HUES6 (cell line): Measurements from ENCODE around the gene ABCA4.
"Not testable (repeated sequence)": the region's sequence is repeated elsewhere in the genome, so short reads cannot be mapped to it uniquely, and the experiment has no call there.

Source experiments
- H3K27ac ChIP-seq: 2 replicates; pipeline ENCODE4 v1.7.0; 2013; ENCODE audit warnings: low read depth, mild to moderate bottlenecking, low read length, inconsistent platforms
- H3K27me3 ChIP-seq: 2 replicates; pipeline ENCODE4 v1.6.1; 2013; ENCODE audit warnings: low read length; ENCODE audit not compliant: control insufficient read depth, insufficient read depth
- H3K36me3 ChIP-seq: 2 replicates; pipeline ENCODE4 v1.6.1; 2013; ENCODE audit warnings: low read length; ENCODE audit not compliant: control insufficient read depth, insufficient read depth
- H3K4me1 ChIP-seq: 2 replicates; pipeline ENCODE4 v1.6.1; 2013; ENCODE audit warnings: low read length; ENCODE audit not compliant: control insufficient read depth, insufficient read depth
- H3K4me3 ChIP-seq: 2 replicates; pipeline ENCODE4 v1.5.1; 2013; ENCODE audit warnings: low read depth, low read length
- H3K9ac ChIP-seq: one replicate; pipeline ENCODE4 v1.6.1; 2013; ENCODE audit warnings: mild to moderate bottlenecking, low read length
- H3K9me3 ChIP-seq: 2 replicates; pipeline ENCODE4 v1.6.1; 2013; ENCODE audit warnings: low read depth, low read length; ENCODE audit not compliant: control insufficient read depth, insufficient read depth

ABCA4 gene

GRCh38 chr1:94120991-94121390, at the start of gene ABCA4:
TSS of gene ABCA4 (minus strand) at chr1:94121148. CDS start at chr1:94121045, 103 bp downstream.
- H3K9ac ChIP-seq: no peak within 1 kb of the TSS
- no peak within 1 kb of the TSS for H3K4me3 ChIP-seq
- no peaks in the 10 kb centered on the region for H3K9me3 ChIP-seq
- H3K4me1 ChIP-seq: peaks cover 44% of the 10 kb centered on the region
- no peaks in the 10 kb centered on the region for H3K36me3 ChIP-seq
- no peaks in the 10 kb centered on the region for H3K27me3 ChIP-seq
- no peak within 1 kb of the TSS for H3K27ac ChIP-seq

- Histone ChIP-seq H3K4me1 (no peaks in the 10 kb centered on the region), H3K9me3 (0 out of 2 replicates have a peak, but pooled peaks cover 6% of the 10 kb centered on the region), H3K27me3 (no peaks in the 10 kb centered on the region), H3K36me3 (peaks cover 5% of the 10 kb centered on the region), H3K27ac (no peak overlapping the region), H3K4me3 (no peak overlapping the region), H3K9ac (no peak overlapping the region)
Observed at GRCh38 chr1:94169126-94169525, 48.2 kb upstream of the ABCA4 start.

GRCh38 chr1:94165843-94166242, 44.9 kb upstream of the ABCA4 start:
- H3K4me3 ChIP-seq: no peak overlapping the region
- H3K27me3 ChIP-seq: no peaks in the 10 kb centered on the region
- H3K27ac ChIP-seq: no peak overlapping the region
- H3K4me1 ChIP-seq: peaks cover 3% of the 10 kb centered on the region; the same call in 1 of the 2 replicates
- no peak overlapping the region for H3K9ac ChIP-seq
- H3K36me3 ChIP-seq: no peaks in the 10 kb centered on the region
- 0 out of 2 replicates have a peak, but pooled peaks cover 6% of the 10 kb centered on the region for H3K9me3 ChIP-seq

- H3K27me3 ChIP-seq, H3K9ac ChIP-seq: not testable (repeated sequence)
Observed at GRCh38 chr1:94164885-94165284, 43.9 kb upstream of the ABCA4 start.

GRCh38 chr1:94164121-94164520, 43.2 kb upstream of the ABCA4 start:
- H3K27me3 ChIP-seq, H3K27ac ChIP-seq, H3K9me3 ChIP-seq, H3K36me3 ChIP-seq, H3K9ac ChIP-seq, H3K4me3 ChIP-seq, H3K4me1 ChIP-seq: not testable (repeated sequence)

More at GRCh38 chr1:94164885-94165284, 43.9 kb upstream of the ABCA4 start:
- H3K27ac ChIP-seq, H3K36me3 ChIP-seq, H3K4me3 ChIP-seq, H3K9me3 ChIP-seq, H3K4me1 ChIP-seq: not testable (repeated sequence)

DNA sequence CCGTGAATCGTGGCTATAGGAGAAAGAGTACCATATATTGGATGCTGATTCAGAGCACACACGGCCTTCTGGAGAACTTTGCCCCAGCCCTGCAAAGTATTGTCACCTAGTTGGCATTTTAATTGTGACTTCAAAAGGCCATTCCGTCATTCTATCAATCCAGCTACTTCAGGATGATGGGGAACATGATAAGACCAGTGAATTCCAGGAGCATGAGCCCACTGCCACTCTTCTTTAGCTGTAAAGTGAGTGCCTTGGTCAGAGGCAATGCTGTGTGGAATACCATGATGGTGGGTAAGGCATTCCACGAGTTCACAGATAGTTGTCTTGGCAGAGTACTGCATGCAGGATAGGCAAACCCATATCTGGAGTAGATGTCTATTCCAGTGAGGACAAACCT, 42.3 kb upstream of the ABCA4 start:
- H3K4me1 ChIP-seq, H3K4me3 ChIP-seq, H3K9me3 ChIP-seq, H3K9ac ChIP-seq, H3K27me3 ChIP-seq, H3K27ac ChIP-seq, H3K36me3 ChIP-seq: not testable (repeated sequence)

DNA sequence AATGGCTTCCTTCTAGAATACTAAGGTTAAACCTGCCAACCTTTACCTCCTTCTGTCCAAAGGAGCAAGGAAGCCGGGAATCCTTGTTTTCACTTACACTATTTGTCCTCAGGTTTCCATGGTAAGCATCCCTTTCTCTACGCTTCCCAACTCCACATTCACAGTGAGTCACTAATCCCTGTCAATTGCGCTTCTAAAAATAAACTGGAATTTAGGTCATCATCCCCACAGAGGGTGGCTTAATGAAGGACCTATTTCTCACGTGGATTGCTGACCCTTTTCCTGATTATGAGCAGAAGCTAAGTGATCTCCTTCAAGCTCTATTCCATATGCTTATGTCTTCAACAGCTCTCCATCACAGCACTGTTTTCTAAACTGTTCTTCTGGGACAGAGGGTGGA, 39.9 kb upstream of the ABCA4 start:
- no peak overlapping the region for H3K4me3 ChIP-seq
- H3K27ac ChIP-seq: no peak overlapping the region
- no peak overlapping the region for H3K9ac ChIP-seq
- 0 out of 2 replicates have a peak, but pooled peaks cover 5% of the 10 kb centered on the region for H3K9me3 ChIP-seq
- H3K36me3 ChIP-seq: no peaks in the 10 kb centered on the region
- no peaks in the 10 kb centered on the region for H3K27me3 ChIP-seq
- peaks cover 7% of the 10 kb centered on the region; the same call in 1 of the 2 replicates for H3K4me1 ChIP-seq

DNA sequence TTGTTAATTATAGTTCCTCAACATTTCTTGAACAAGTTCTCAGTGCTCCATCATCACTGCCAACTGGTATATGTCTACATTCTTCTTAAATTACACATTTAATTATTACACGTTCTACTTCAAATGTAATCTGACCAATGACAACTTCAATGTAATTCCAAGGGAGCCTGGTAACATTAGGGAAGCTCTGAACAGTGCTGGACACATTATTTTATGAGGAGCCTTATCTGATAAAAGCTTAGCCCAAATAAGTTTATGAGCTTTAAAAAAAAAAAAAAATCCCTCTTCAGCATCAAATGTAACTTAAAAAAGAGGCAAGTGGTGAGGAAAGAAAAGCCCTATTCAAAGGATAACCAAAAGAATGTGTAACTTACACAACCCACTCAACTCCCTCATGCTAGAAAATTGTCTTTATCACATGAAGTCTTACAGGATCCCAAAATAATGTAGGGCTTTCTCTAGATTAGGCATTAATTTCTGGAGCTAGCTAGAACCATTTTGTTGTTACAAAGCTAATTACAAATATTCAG, 35.2 kb upstream of the ABCA4 start:
- Histone ChIP-seq H3K27me3 (no peaks in the 10 kb centered on the region), H3K36me3 (no peaks in the 10 kb centered on the region), H3K27ac (no peak overlapping the region), H3K4me3 (no peak overlapping the region), H3K9me3 (no peaks in the 10 kb centered on the region; the same call in 1 of the 2 replicates), H3K4me1 (peaks cover 7% of the 10 kb centered on the region; the same call in 1 of the 2 replicates), H3K9ac (no peak overlapping the region)

DNA sequence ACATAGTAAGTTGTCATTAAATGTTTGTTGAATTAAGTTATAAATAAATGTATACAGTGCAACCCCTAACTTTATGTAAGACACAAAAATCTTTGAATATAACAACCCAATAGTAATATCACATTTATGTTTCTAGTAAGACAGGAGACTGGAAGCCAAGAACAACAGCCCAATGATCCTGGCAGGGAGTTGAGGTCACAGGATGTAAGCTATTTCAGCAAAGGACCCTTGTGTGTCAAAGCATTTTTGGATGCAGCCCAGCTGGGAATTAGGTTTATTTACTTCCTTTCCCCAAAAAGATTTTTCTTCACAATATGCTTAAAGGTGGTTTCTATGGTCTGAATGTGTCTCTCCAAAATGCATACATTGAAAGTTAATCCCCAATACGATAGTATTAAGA, 34.0 kb upstream of the ABCA4 start:
- Histone ChIP-seq H3K27ac (no peak overlapping the region), H3K27me3 (no peaks in the 10 kb centered on the region), H3K4me3 (no peak overlapping the region), H3K9ac (no peak overlapping the region), H3K4me1 (no peaks in the 10 kb centered on the region; the same call in 1 of the 2 replicates), H3K9me3 (no peaks in the 10 kb centered on the region; the same call in 1 of the 2 replicates), H3K36me3 (no peaks in the 10 kb centered on the region)

DNA sequence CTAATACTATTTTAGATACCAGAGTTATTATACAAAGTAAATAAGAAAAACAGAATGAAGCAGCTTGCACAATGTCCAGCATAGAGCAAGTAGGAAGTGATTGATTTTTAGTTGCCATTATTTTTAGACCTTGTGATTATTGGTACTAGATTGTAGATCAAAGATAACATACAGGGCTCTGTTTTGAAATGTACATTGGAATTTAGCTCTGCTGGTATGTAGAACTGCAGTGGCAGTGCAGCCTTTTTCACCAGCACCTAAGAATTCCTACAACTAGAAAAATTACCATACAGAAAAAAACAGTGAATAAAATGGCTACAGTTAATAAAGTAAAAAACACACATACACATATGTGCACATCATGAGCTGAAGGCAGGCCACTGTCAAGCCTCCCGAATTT, 32.2 kb upstream of the ABCA4 start:
- H3K27ac ChIP-seq: no peak overlapping the region
- H3K27me3 ChIP-seq: no peaks in the 10 kb centered on the region
- H3K4me1 ChIP-seq: peaks cover 7% of the 10 kb centered on the region; the same call in 1 of the 2 replicates
- H3K4me3 ChIP-seq: no peak overlapping the region
- H3K9me3 ChIP-seq: no peaks in the 10 kb centered on the region; the same call in 1 of the 2 replicates
- no peak overlapping the region for H3K9ac ChIP-seq
- H3K36me3 ChIP-seq: no peaks in the 10 kb centered on the region

DNA sequence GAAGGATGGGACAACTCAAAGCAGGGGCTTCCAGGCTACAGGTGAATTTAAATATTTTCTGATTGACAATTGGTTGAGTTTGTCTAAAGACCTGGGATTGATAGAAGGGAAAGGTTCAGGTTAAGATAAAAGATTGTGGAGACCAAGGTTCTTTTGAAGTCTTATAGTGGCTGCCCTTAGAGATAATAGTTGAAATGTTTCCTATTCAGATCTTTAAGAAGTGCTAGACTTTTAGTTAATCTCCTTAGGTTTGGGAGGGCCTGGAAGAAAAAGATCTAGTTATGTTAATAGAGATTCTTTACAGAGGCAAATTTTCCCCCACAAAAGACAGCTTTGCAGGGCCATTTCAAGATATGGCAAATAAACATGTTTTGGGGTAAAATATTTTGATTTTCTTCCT, 28.2 kb upstream of the ABCA4 start:
- not testable (repeated sequence) for H3K4me3 ChIP-seq, H3K27me3 ChIP-seq, H3K4me1 ChIP-seq, H3K27ac ChIP-seq, H3K9ac ChIP-seq, H3K9me3 ChIP-seq, H3K36me3 ChIP-seq
